Activated gamma-delta T cell treated with anti-CD3 and anti-CD28 coated beads, Interleukin-2, amount 50 U/mL, for 16 hours (primary cell): ENCODE results near the gene RGS6.

Source experiments
- DNase-seq: peaks from one replicate; pipeline ENCODE4 v3.0.0-alpha.2; 2020; ENCODE audit warnings: low read depth

Gene RGS6

GRCh38 chr14:72164420-72165228, 232.4 kb downstream of the RGS6 start:
- no peak for DNase-seq

GRCh38 chr14:72165229-72165698, 233.0 kb downstream of the RGS6 start:
- DNase-seq: no peak

- no peak for DNase-seq
These were observed 237.3 kb downstream of the RGS6 start for GRCh38 chr14:72169521-72169920.

GRCh38 chr14:72172049-72172448, 239.8 kb downstream of the RGS6 start:
- no peak for DNase-seq

- no peak for DNase-seq
These were observed 240.4 kb downstream of the RGS6 start for GRCh38 chr14:72172597-72172996.

GRCh38 chr14:72173038-72173720, 240.9 kb downstream of the RGS6 start:
- no peak for DNase-seq

- DNase-seq: no peak
These were observed 245.0 kb downstream of the RGS6 start for GRCh38 chr14:72177251-72177650.

GRCh38 chr14:72178517-72178916, 246.3 kb downstream of the RGS6 start:
- DNase-seq: no peak

- DNase-seq: no peak
These were observed 250.6 kb downstream of the RGS6 start for GRCh38 chr14:72182708-72183432.

- no peak for DNase-seq
These were observed 251.4 kb downstream of the RGS6 start for GRCh38 chr14:72183631-72184030.

GRCh38 chr14:72186523-72186922, 254.3 kb downstream of the RGS6 start:
- DNase-seq: no peak

GRCh38 chr14:72196237-72197015, 264.2 kb downstream of the RGS6 start:
- DNase-seq: no peak

GRCh38 chr14:72201645-72202044, 269.4 kb downstream of the RGS6 start:
- no peak for DNase-seq

- no peak for DNase-seq
These were observed 281.2 kb downstream of the RGS6 start for GRCh38 chr14:72213424-72213823.

GRCh38 chr14:72215080-72215479, 282.9 kb downstream of the RGS6 start:
- DNase-seq: no peak

- no peak for DNase-seq
These were observed 284.9 kb downstream of the RGS6 start for GRCh38 chr14:72217135-72217534.

GRCh38 chr14:72222046-72222445, 289.8 kb downstream of the RGS6 start:
- no peak for DNase-seq

GRCh38 chr14:72236629-72237028, 304.4 kb downstream of the RGS6 start:
- no peak for DNase-seq

- no peak for DNase-seq
These were observed 305.8 kb downstream of the RGS6 start for GRCh38 chr14:72237722-72238666.
